ENCODE results near the gene USP44. TPM values are rescaled to one million over a fixed set of nuclear protein-coding genes. Genes with fewer than 3 reads are reported as not detected.

Gene USP44
- total and polyA plus RNA-seq, 10 donors: 0.88 to 7.2 (median 3.5) TPM

GRCh38 chr12:95547522-95548055 lies 3.7 kb downstream of the USP44 start:
- Histone ChIP-seq H3K9me3 (peaks cover 0 to 8% (median 0%) of the 10 kb centered on the region in 8 donors), H3K4me3 (peak overlapping the region; percentile 55 to 97 (median 77)), H3K36me3 (no peaks in the 10 kb centered on the region), H3K27ac (peak overlapping the region in 6 of 8 donors; percentile 62 to 85 (median 80)), H3K27me3 (replicated peaks in 1 of 7) (peaks cover 0 to 33% (median 10%) of the 10 kb centered on the region in 7 donors), H3K4me1 (peaks cover 0 to 25% (median 15%) of the 10 kb centered on the region in 6 donors)
- WGBS, 5 donors: 23 to 29% (median 26%) methylated on average over 9 of the region's 9 CpGs
- intact Hi-C loops (cut with DNase I; ENCODE audit: low total_unique reads): no loop called here
- no peak for TF ChIP-seq POLR2AphosphoS5 (IDR thresholded peaks at IDR 0.05)
- no peak for TF ChIP-seq POLR2A (IDR thresholded peaks at IDR 0.05)
- no peak for TF ChIP-seq CTCF (IDR thresholded peaks at IDR 0.05 in 8 of 11, conservative IDR thresholded peaks at IDR 0.05 in 3 of 11)
- no peak for DNase-seq

GRCh38 chr12:95546491-95546813 lies 4.8 kb downstream of the USP44 start:
- H3K4me1 ChIP-seq: peaks cover 0 to 25% (median 15%) of the 10 kb centered on the region in 6 donors
- H3K4me3 ChIP-seq: no peak overlapping the region
- H3K27me3 ChIP-seq (replicated peaks in 1 of 7): peaks cover 0 to 33% (median 10%) of the 10 kb centered on the region in 7 donors
- 59 to 78% (median 70%) methylated on average over 9 of the region's 9 CpGs for WGBS, 5 donors
- no peak overlapping the region for H3K27ac ChIP-seq
- H3K36me3 ChIP-seq: no peaks in the 10 kb centered on the region
- intact Hi-C loops (cut with DNase I; ENCODE audit: low total_unique reads): no loop called here
- TF ChIP-seq CTCF (IDR thresholded peaks at IDR 0.05 in 8 of 11, conservative IDR thresholded peaks at IDR 0.05 in 3 of 11): no peak
- TF ChIP-seq POLR2AphosphoS5 (IDR thresholded peaks at IDR 0.05): no peak
- no peak for TF ChIP-seq POLR2A (IDR thresholded peaks at IDR 0.05)
- DNase-seq: no peak
- H3K9me3 ChIP-seq: peaks cover 0 to 8% (median 0%) of the 10 kb centered on the region in 8 donors

- 75 to 87% (median 82%) methylated on average over 8 of the region's 8 CpGs for WGBS, 5 donors
- TF ChIP-seq POLR2AphosphoS5 (IDR thresholded peaks at IDR 0.05) (no peak), POLR2A (IDR thresholded peaks at IDR 0.05) (no peak), CTCF (IDR thresholded peaks at IDR 0.05 in 8 of 11, conservative IDR thresholded peaks at IDR 0.05 in 3 of 11) (no peak)
- intact Hi-C loops (cut with DNase I; ENCODE audit: low total_unique reads): no loop called here
- Histone ChIP-seq H3K27me3 (replicated peaks in 1 of 7) (peaks cover 0 to 33% (median 10%) of the 10 kb centered on the region in 7 donors), H3K27ac (no peak overlapping the region), H3K4me1 (peaks cover 0 to 25% (median 15%) of the 10 kb centered on the region in 6 donors), H3K9me3 (peaks cover 0 to 8% (median 0%) of the 10 kb centered on the region in 8 donors), H3K4me3 (no peak overlapping the region), H3K36me3 (no peaks in the 10 kb centered on the region)
- DNase-seq: no peak
Observed at GRCh38 chr12:95545731-95546490, 5.4 kb downstream of the USP44 start.

- no peak overlapping the region for H3K4me3 ChIP-seq
- intact Hi-C loops (cut with DNase I; ENCODE audit: low total_unique reads): no loop called here
- no peak for DNase-seq
- H3K36me3 ChIP-seq: no peaks in the 10 kb centered on the region
- TF ChIP-seq POLR2A (IDR thresholded peaks at IDR 0.05) (no peak), POLR2AphosphoS5 (IDR thresholded peaks at IDR 0.05) (no peak), CTCF (IDR thresholded peaks at IDR 0.05 in 8 of 11, conservative IDR thresholded peaks at IDR 0.05 in 3 of 11) (no peak)
- no peak overlapping the region for H3K27ac ChIP-seq
- H3K4me1 ChIP-seq: peaks cover 0 to 25% (median 15%) of the 10 kb centered on the region in 6 donors
- peaks cover 0 to 8% (median 0%) of the 10 kb centered on the region in 8 donors for H3K9me3 ChIP-seq
- WGBS, 5 donors: 82 to 88% (median 86%) methylated on average over 4 of the region's 4 CpGs
- H3K27me3 ChIP-seq (replicated peaks in 1 of 7): peaks cover 0 to 33% (median 10%) of the 10 kb centered on the region in 7 donors
Observed at GRCh38 chr12:95545303-95545702, 6.0 kb downstream of the USP44 start.

Measured in spleen (tissue), 11 donors.